ENCODE measurements around the gene TKTL1.

TKTL1 gene

GRCh38 chrX:154348114-154348531 lies 52.5 kb downstream of the TKTL1 start:
- no peak for DNase-seq

- DNase-seq: no peak
Observed at GRCh38 chrX:154348646-154349358, 53.2 kb downstream of the TKTL1 start.

- DNase-seq: no peak
Observed at GRCh38 chrX:154349359-154349935, 53.9 kb downstream of the TKTL1 start.

GRCh38 chrX:154349979-154350378 lies 54.4 kb downstream of the TKTL1 start:
- no peak for DNase-seq

GRCh38 chrX:154350429-154351182 lies 55.0 kb downstream of the TKTL1 start:
- no peak for DNase-seq

- no peak for DNase-seq
Observed at GRCh38 chrX:154351183-154352011, 55.8 kb downstream of the TKTL1 start.

GRCh38 chrX:154352012-154352401 lies 56.4 kb downstream of the TKTL1 start:
- no peak for DNase-seq

- DNase-seq: no peak
Observed at GRCh38 chrX:154352466-154352865, 56.9 kb downstream of the TKTL1 start.

GRCh38 chrX:154353172-154353843 lies 57.7 kb downstream of the TKTL1 start:
- no peak for DNase-seq

- no peak for DNase-seq
Observed at GRCh38 chrX:154354013-154354412, 58.4 kb downstream of the TKTL1 start.

GRCh38 chrX:154354516-154354915 lies 58.9 kb downstream of the TKTL1 start:
- DNase-seq: no peak

GRCh38 chrX:154355094-154355775 lies 59.6 kb downstream of the TKTL1 start:
- DNase-seq: no peak

- DNase-seq: no peak
Observed at GRCh38 chrX:154355776-154356140, 60.2 kb downstream of the TKTL1 start.

- DNase-seq: no peak
Observed at GRCh38 chrX:154356596-154356995, 61.0 kb downstream of the TKTL1 start.

GRCh38 chrX:154357205-154357604 lies 61.6 kb downstream of the TKTL1 start:
- no peak for DNase-seq

GRCh38 chrX:154358011-154358410 lies 62.4 kb downstream of the TKTL1 start:
- DNase-seq: no peak

GRCh38 chrX:154358829-154359228 lies 63.2 kb downstream of the TKTL1 start:
- no peak for DNase-seq

GRCh38 chrX:154359362-154360154 lies 64.0 kb downstream of the TKTL1 start:
- DNase-seq: no peak

GRCh38 chrX:154360155-154360713 lies 64.6 kb downstream of the TKTL1 start:
- DNase-seq: no peak

- no peak for DNase-seq
Observed at GRCh38 chrX:154362085-154362742, 66.6 kb downstream of the TKTL1 start.
